ENCODE results near the gene IFI35.
"Not testable (repeated sequence)": the region's sequence is repeated elsewhere in the genome, so short reads cannot be mapped to it uniquely, and the experiment has no call there.

The IFI35 gene

GRCh38 chr17:42997390-42997983 lies 9.1 kb upstream of the IFI35 start:
- no peak for DNase-seq (ENCODE audit: low read depth in 4 of 4, low spot score in 1 of 4)

DNA sequence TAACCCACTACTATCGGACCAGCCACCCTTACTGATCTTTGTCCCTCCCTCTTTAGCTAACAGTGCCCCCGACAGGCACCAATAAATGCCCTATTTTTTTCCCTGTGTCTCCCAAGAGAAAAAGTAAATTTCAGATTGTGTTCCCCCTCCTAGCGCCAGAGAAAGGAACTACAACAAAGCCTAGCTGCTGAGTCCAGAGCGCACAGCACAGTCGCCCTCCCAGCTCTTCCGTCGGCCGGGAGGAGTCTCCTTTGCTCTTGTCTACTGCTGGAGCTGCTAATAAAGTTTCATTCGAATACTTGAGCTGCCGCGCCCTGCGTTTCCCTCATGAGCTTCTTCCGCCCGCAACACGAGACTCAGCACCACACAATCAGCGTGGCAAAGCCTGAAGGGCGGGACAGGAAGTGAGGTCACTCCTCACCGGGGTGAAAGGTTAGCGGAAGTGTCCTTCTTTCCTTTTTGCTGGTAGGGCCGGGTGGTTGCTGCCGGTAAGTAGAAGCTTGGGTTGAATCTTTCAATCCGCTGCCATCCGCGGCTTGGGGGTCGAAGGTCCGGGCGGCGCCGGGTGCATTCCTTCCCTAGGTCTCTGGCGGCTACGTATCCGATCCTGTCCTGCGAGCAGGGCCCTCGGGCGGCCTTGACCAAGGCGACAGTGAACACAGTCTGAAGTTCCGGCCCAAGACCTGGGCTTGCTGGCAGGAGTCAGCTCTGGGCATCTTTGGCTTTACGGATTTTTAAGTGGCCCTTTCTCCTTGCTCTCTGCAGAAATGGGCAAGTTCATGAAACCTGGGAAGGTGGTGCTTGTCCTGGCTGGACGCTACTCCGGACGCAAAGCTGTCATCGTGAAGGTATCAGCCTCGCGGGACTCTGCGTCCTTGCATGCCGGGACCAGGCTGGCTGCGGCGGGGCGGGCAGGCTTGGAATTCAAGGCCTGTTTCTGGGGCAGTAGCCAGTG lies 8.3 kb upstream of the IFI35 start, which contains the start of gene RPL27:
TSS of gene RPL27 (plus strand) at position 436 of the 955 bp plus-strand sequence. CDS start at position 768, 332 bp downstream.
- DNase-seq (ENCODE audit: low read depth in 4 of 4, low spot score in 1 of 4): peak; percentile 91 to 94 (median 92)

DNA sequence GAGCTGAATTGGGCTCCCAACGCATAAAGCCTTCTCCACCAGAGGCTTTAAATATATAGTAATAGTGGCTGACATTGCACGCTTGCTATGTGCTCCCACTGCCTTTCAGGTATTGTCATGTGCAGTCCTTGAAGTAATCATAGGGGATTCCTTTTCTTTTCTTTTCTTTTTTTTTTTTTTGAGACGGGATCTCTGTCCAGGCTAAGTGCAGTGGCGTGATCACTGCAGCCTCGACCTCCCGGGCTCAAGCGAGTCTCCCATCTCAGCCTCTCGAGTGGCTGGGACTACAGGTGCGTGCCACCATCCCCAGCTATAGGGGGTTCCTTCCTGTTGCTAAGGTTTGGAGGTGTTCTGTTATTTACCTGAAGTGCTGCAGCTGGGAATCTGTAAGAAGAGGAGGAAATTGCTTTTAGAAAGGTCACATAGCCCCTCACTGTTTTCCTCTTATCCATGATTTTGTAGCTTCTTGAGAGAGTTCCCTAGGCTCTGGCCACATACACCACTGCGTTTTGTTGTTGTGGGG lies 7.5 kb upstream of the IFI35 start:
- no peak for DNase-seq (ENCODE audit: low read depth in 4 of 4, low spot score in 1 of 4)

- DNase-seq (ENCODE audit: low read depth in 4 of 4, low spot score in 1 of 4): not testable (repeated sequence)
Measured at GRCh38 chr17:43000894-43001293, 5.7 kb upstream of the IFI35 start.

DNA sequence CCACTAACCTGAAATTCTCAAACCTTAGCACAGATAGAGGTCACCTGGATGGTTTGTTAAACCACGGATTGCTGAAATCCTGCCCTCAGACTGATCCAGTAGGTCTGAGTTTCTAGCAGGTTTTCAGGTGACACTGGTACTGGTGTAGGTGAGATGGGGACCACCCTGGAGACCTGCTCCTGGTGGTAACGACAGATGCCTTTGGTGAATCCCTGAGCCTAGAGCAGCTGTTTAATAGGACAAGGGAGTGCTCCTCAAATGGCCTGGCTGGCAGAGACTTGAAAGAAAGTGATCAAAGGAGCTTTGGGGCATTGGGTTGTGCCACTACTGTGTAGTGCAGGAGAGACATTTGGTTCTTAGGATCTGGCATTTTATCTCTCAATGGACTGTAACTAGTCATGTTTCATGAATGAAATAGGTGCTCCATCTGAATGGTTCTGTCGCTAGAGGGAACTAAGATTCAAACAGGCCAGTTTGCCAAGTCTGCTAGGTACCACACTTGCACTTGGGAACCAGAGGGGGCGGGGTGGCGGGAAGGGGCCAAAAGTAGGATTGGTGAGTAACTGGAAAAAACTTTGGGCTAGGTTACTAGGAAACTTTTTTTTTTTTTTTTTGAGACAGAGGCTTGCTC lies 2.9 kb upstream of the IFI35 start:
- no peak for DNase-seq (ENCODE audit: low read depth in 4 of 4, low spot score in 1 of 4)

DNA sequence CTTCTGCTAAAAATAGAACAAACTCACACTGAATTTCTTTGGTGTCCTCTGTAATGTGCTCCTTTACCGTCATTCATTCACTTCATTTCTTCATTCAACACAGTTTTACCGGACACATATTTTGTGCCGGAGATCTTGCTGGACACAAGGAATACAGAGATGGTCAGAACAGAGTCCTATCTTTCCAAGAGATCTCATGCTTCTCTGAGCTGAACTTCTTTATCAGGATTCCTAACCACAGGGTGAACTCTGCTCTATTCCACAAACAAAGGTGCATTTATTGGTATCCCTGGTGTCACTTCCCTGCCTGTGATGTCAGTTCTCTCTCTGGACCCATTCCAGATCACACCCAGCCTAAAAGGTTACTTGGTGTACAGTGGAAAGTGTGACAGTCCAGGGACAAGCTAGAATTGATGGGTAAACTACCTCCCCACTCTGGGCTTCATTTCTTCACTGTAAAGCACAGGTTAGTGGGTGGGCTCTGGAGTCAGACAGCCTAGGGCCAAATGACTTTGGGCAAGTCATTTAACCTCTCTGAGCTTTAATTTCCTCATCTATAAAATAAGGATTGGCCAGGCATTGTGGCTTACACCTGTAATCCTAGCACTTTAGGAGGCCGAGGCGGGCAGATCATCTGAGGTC lies 4.2 kb downstream of the IFI35 start:
- no peak for DNase-seq (ENCODE audit: low read depth in 4 of 4, low spot score in 1 of 4)

- no peak for DNase-seq (ENCODE audit: low read depth in 4 of 4, low spot score in 1 of 4)
Measured at GRCh38 chr17:43011728-43012472, 5.3 kb downstream of the IFI35 start.

DNA sequence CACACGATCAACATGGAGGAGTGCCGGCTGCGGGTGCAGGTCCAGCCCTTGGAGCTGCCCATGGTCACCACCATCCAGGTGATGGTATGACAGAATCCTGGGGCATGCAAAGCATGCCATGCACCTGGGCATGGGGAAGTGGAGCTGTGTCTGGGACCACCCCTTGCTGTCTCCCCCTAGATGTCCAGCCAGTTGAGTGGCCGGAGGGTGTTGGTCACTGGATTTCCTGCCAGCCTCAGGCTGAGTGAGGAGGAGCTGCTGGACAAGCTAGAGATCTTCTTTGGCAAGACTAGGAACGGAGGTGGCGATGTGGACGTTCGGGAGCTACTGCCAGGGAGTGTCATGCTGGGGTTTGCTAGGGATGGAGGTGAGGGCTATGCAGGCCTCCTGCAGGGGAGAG lies 6.7 kb downstream of the IFI35 start:
- no peak for DNase-seq (ENCODE audit: low read depth in 4 of 4, low spot score in 1 of 4)

DNA sequence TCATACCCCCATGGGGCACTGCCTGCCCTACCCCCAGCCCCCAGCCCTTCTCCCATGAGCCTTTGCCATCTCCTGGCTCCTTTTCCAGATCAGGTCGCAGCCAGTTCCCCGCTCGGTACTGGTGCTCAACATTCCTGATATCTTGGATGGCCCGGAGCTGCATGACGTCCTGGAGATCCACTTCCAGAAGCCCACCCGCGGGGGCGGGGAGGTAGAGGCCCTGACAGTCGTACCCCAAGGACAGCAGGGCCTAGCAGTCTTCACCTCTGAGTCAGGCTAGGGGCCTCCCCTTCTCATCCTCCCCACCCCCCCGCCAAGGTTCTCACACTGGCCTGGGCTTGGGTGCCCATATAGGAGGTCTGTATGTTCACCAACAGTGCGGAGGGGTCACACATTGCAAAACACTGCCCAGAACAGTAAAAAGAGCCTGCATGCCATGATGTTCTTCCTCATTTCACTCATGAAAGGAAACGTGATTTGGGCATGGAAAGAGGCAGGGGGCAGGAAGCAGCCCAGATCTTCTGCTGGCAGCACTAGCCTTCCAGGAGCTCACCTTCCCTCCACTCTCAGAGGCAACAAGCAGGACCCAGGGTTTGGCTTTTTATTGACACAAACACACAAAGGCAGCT lies 7.5 kb downstream of the IFI35 start:
- no peak for DNase-seq (ENCODE audit: low read depth in 4 of 4, low spot score in 1 of 4)

DNA sequence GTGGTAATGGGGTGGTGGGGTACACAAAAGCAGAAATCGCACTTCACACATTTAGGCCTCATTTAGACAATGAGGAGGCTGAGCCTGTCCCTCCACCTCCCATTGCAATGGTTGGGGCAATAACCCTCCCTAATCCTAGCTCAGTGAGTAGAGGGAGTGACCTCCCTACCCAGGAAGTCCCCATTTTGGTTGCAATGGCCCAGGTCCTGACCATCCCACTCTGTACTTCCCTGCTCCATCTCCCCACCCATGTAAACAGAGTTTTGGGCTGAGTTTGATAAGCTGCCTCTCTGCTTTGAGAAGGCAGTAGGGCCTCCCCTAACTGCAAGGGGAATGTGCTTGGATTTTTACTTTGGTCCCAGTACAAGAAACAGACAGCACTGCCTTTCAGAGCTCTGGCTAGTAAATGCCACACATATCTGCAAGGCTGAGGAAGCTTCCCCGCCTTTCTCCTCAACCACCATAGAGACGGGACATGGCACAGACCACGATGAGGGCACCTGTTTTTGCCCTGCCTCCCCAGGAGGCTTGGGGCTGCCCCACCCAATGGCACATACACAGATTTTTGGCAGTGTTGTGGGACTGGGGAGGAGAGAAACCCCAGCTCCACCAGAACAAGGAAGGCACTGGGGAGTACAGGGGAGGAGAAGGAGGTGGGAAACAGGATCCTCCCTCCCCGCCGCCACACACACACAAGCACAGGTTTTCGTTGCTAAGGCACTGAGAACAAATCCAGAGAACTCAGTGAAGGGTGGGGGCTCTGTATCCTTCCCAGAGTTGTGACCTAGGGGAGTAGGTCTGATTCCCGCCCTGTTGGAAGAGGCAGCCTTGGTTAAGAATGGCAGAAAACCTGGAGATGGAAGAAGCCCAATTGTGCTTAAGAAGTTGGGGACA lies 8.3 kb downstream of the IFI35 start:
- no peak for DNase-seq (ENCODE audit: low read depth in 4 of 4, low spot score in 1 of 4)

- DNase-seq (ENCODE audit: low read depth in 4 of 4, low spot score in 1 of 4): no peak
Measured at GRCh38 chr17:43015579-43015978, 9.0 kb downstream of the IFI35 start.

GRCh38 chr17:43016216-43016615 lies 9.6 kb downstream of the IFI35 start:
- no peak for DNase-seq (ENCODE audit: low read depth in 4 of 4, low spot score in 1 of 4)

- DNase-seq (ENCODE audit: low read depth in 4 of 4, low spot score in 1 of 4): no peak
Measured at GRCh38 chr17:43018008-43018853, 11.6 kb downstream of the IFI35 start.

DNA sequence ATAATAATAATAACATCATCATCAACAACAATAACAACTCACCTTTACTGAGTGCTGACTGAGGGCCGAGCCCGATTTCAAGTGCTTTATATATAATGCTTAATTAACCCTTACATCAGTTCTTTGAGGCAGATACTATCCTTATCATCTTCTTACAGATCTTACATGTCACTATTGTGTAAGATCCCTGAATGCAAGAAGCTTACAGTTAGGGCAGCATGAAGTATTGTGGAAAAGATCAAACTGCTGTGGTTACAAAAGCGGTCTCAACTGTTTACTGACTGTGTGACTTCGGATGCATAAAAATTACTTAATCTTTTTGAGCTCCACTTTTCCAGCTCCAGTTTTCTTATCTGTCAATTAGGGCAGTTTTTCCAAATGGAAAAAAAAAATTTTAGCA lies 12.3 kb downstream of the IFI35 start:
- DNase-seq (ENCODE audit: low read depth in 4 of 4, low spot score in 1 of 4): no peak

DNA sequence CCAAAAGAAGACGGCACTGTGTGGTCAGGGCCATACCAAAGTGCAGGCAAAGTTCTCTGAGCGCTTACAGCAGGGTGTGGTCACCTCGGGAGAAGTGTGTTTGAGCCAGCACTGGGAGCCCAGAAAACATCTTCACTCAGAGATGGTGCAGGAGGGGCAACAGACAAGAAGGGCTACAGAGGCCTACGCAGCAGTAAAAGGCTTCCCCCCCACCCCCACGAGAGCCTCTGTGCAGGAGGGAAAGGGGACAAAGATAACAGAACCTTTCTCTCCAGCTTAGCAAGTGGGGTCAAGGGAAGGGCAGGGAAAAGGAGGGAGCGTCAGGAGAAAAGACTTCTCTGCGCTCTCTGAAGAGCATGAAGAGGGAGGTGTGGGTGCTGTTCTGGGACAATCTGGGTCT lies 12.8 kb downstream of the IFI35 start:
- DNase-seq (ENCODE audit: low read depth in 4 of 4, low spot score in 1 of 4): no peak

GRCh38 chr17:43020030-43020621 lies 13.5 kb downstream of the IFI35 start:
- DNase-seq (ENCODE audit: low read depth in 4 of 4, low spot score in 1 of 4): no peak

DNA sequence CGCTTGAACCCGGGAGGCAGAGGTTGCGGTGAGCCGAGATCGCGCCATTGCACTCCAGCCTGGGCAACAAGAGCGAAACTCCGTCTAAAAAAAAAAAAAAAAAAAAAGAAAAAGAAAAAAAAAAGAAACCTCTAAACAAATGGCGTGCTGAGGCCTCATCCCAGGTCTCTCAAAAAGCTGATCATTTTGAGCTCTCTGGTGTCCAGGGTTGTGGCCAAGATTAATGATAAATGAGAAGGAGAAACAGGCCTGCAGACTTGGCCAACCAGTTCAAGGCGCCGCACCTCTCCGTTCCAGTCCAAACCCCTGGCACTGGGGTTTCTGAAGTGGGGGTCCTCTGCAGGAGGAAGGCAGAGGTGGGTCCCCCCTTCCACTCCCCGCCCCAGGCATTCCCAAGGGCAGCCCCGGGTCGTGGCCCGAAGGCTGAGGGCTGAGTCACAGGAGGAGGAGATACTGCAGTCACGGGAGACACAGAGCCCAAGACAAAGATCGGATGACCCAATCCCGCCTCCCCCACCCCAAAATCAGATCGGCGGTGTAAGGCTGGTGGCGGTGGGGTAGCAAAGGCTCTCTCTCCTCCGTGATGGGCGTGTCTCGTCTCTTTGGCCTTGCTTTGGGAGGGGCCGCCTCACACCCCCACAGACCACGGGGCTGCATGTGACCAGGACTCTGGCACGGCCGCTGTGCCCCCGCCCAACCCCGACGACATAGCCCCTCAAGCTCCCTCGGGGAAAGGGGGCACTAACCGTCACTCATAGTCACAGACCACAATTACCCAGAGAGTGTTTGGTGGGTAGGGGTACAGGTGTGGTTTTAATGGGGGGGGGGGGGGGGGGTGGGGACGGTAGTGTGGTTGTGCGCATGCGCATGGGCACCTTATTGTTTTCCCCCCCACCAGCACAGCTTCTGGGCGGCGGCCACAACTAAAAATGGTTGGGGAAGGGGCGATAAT lies 14.5 kb downstream of the IFI35 start:
- DNase-seq (ENCODE audit: low read depth in 4 of 4, low spot score in 1 of 4): no peak

Data from stimulated activated CD4-positive, alpha-beta T cell treated with anti-CD3 and anti-CD28 coated beads, Interleukin-1b, Interleukin-23, amount 100 ng/mL, for 24 hours (primary cell).